Inferior parietal cortex (tissue), 1 donor: ENCODE measurements around the gene PSIP1.
"Not testable (repeated sequence)": the region's sequence is repeated elsewhere in the genome, so short reads cannot be mapped to it uniquely, and the experiment has no call there.

ENCODE experiments used
- DNase-seq: peaks from one replicate; pipeline ENCODE4 v3.0.0-alpha.2; 2016; ENCODE audit errors: extremely low spot score

PSIP1 gene

DNA sequence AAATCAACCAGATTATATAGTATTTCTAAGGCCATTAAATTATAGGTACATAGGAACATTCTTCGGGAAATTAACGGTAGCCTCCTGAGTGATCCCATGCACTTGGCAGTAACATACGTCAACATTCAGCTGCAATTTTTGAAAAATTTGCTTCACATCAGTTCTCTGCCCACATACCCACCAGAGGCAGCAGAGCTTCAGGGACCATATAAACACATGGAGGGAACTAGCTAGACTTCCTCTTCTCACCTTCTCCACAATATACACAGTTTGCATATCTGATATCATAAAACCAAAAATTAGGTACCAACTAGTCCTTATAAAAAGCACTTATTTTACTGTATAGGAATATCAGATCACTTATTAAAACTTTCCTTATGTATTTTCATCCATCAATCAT is 4.8 kb downstream of the PSIP1 start:
- no peak for DNase-seq

DNA sequence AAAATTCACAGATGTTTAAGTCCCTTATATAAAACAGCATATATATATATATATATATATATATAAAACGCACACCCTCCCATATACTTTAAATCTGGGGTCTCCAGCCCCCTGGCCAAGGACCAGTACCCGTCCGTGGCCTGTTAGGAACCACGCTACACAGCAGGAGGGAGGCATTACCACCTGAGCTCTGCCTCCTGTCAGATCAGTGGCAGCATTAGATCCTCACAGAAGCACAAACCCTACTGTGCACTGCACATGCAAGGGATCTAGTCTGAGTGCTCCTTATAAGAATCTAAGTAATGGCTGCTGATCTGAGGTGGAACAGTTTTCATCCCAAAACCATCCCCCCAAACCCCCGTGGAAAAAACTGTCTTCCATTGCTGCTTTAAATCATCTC is 9.0 kb downstream of the PSIP1 start:
- no peak for DNase-seq

DNA sequence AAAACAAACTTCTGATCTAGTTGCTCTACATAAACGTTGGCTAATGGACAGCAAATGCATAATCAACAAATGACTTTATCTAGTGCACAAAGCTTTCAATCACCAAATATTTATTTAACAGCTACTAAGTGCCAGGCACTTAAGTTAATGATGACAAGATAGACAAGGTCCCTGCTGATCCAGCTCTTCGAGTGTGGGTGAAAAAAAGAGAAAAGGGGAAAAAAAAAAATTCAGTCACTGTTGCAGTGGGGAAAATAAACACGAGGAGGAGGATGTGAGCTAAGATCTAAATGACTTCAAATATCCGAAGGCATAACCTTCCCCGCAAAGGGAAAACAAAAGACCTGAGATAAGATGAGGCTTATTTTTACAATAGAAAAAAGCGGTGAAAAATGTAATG is 9.6 kb downstream of the PSIP1 start:
- DNase-seq, result no peak

GRCh38 chr9:15499139-15499538 is 11.6 kb downstream of the PSIP1 start:
- no peak for DNase-seq

DNA sequence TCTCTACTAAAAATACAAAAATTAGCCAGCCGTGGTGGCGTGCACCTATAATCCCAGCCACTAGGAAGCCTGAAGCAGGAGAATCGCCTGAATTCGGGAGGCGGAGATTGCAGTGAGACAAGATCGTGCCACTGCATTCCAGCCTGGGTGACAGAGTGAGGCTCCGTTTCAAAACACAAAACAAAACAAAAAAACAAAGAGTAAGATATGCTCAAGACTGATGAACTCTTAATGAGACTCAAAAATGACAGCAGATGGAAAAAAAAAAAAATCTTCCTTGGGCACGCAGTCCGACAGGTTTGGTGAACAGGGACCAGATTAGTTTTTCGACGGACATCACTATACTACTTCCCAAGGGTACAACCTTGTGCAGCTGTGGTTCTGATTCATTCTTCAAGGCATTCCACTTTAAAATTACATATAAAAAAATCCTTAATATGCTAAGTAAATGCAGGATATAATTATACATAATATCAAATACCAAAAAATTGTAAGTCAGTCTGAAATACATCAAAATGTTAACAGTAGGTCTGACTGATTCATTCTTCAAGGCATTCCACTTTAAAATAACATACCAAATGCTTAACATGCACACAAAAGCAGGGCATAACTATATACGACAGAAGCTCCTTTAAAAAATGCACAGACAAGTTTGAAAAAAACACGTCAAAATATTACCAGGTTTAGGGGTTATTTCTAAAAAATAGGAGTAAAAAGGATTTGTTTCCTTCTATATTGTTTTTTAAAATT is 12.3 kb downstream of the PSIP1 start:
- DNase-seq, result no peak

DNA sequence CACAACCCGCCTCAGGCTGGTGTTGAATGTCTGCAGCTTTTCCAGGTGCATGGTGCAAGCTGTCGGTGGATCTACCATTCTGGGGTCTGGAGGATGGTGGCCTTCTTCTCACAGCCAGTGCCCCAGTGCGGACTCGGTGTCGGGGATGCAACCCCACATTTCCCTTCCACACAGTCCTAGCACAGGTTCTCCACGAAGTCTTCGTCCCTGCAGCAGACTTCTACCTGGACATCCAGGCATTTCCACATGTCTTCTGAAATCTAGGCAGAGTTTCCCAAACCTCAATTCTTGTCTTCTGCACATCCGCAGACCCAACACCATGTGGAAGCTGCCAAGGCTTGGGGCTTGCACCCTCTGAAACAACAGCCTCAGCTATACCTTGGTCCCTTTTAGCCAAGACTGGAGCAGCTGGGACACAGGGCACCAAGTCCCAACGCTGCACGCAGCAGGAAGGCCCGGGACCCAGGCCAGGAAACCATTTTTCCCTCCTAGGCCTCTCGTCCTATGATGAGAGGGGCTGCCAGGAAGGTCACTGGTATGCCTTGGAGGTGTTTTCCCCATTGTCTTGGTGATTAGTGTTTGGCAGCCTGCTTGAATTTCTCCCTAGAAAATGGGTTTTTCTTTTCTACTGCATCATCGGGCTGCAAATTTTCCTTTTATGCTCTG is 18.2 kb downstream of the PSIP1 start:
- DNase-seq, result no peak

GRCh38 chr9:15491950-15492349 is 18.8 kb downstream of the PSIP1 start:
- DNase-seq, result no peak

DNA sequence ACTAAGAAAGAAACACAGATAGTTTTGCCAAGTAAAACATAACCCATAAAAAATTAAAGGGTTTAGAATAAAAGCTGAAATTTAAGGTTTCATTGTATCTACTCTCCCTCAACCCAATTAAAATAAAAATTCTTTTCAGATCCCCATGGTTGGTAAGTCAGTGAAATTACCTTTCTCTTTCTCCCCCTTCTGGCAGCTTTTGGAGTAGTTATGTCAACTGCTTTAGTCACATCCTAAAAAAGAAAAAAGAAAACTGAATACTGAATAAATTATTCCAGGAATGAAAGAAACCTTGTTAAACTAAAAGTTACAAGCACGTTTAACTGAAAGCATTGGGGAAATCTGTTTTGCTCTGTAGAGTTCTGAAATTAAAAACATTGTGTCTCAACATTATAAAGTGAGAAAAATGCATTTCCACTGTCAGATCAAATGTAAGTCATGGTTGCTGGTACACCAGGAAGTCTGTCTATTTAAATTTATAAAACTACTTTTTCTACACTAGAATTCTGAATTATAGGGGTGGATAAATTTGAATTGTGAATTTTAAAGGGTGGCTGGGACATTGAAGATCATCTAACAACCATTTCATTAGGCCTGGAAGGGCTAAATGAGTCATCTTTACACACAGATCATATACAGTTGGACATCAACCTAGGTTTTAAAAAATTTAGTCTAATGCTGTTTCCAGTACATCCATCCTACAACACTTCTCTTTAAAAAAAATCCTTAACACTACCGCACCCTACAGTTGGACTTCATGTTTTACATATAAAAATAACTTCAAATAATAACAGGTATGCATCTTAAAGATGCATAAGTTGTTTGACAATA is 24.7 kb downstream of the PSIP1 start:
- no peak for DNase-seq

DNA sequence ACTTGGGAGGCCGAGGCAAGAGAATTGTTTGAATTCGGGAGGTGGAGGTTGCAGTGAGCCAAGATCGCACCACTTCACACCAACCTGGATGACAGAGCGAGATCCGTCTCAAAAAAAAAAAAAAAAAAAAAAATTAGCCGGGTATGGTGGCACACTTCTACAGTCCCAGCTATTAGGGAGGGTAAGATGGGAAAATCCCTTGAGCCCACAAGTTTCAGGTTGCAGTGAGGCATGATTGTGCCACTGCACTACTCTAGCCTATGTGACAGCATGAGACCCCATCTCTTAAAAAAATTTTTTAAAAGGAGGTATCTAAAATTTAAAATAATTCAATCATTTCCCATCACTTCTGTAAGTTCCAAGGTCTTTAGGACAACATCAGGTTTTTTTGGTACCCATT is 26.0 kb downstream of the PSIP1 start:
- DNase-seq, result no peak

- no peak for DNase-seq
These were observed 28.6 kb downstream of the PSIP1 start for GRCh38 chr9:15482146-15482545.

GRCh38 chr9:15480028-15480427 is 30.7 kb downstream of the PSIP1 start:
- no peak for DNase-seq

GRCh38 chr9:15475923-15476536 is 34.7 kb downstream of the PSIP1 start:
- peak; percentile 49 for DNase-seq

GRCh38 chr9:15469862-15470261 is 40.9 kb downstream of the PSIP1 start:
- no peak for DNase-seq

DNA sequence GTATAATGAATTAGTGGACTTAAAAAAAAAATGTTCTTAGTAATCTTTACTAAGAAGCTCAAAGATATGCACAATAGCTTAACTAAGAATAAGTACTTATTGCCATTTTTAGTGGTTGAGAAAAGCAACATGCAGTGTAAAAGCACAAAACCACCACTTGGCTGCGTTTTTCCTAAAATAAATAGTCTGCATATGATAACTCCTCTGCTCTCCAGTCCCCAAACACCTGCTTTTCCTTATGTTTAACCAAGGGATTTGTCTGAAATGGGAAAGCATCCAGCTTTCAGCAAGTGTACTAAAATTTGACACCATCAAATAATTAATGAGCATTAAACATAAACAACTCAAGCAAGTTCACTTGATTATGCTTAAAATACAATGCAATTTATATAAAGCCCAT is 41.4 kb downstream of the PSIP1 start:
- DNase-seq, result no peak

DNA sequence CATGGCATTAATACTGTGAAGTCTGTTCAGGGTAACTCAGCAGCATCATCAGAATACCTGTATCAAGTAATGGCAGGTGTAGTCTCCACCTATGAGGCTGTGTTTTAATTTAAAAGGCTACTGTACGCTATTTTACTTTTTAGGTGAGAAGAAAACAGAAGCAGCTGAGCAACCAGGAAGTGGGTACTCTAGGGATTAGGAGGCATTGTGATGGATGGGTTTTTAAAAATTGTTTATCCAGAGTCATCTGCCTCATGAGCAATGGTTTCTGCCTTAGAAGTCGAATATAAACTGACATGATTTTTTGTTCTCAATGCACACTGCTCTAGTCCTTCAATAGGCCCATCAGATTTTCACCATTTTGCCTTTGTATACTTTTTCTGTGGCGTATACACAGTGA is 42.6 kb downstream of the PSIP1 start:
- DNase-seq, result no peak

DNA sequence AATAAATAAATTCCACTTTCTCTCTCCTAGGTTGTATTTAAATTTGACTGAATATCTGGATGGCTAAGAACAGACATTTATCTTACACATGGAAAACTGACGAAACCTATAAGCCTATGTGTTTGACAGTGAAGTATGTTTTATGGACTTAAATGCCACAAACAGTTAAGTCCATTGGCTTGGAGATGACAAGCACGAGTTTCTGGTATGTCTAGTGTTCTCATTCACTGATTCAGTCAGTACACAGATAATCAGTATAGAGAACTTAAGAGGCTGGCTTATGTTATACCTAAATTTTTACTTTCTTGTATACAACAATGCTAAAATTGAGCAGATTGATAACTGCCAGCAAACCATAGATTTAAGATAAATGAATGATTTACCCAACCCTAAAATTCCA is 49.2 kb downstream of the PSIP1 start:
- DNase-seq, result no peak

DNA sequence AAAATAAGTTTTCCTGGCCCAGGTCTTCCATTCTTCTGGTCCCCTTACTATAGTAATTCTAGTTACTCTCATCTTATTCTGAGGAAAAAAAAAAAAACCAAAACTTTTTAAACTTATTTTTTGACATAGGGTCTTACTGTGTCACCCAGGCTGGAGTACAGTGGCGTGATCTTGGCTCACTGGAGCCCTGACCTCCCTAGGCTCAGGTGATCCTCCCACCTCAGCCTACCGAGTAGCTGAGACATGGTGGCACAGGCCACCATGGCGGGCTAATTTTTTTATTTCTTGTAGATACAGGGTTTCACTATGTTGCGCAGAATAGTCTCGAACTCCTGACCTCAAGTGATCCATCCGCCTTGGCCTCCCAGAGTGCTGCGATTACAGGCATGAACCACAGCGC is 49.7 kb downstream of the PSIP1 start:
- no peak for DNase-seq

GRCh38 chr9:15453956-15454355 is 56.8 kb downstream of the PSIP1 start:
- DNase-seq, result no peak

DNA sequence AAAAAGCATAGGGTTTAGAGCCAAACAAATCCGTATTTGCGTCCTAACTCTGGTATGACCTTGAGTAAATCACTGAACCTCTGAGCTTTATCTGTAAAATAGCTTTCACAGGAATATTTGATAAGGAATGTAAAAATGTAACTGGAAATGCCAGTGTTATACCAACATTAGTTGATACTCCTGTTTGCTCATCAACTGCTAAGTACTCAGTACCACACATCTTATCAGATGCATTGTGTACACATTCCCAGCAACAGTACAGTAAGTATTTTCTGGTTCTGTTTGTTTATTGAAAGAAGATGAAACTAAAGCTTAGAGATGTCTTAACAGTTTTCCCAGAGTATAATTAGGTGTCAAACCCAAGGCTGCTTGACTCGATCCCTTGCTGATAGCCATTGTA is 66.6 kb downstream of the PSIP1 start:
- no peak for DNase-seq

DNA sequence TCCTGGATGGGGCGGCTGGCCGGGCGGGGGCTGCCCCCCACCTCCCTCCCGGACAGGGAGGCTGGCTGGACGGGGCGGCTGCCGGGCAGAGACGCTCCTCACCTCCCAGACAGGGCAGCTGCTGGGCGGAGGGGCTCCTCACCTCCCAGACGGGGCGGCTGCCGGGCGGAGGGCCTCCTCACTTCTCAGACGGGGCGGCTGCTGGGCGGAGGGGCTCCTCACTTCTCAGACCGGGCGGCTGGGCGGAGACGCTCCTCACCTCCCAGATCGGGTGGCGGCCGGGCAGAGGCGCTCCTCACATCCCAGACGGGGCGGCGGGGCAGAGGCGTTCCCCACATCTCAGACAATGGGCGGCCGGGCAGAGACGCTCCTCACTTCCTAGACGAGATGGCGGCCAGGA is 68.5 kb downstream of the PSIP1 start:
- not testable (repeated sequence) for DNase-seq

GRCh38 chr9:15441841-15442240 is 68.9 kb downstream of the PSIP1 start:
- not testable (repeated sequence) for DNase-seq

DNA sequence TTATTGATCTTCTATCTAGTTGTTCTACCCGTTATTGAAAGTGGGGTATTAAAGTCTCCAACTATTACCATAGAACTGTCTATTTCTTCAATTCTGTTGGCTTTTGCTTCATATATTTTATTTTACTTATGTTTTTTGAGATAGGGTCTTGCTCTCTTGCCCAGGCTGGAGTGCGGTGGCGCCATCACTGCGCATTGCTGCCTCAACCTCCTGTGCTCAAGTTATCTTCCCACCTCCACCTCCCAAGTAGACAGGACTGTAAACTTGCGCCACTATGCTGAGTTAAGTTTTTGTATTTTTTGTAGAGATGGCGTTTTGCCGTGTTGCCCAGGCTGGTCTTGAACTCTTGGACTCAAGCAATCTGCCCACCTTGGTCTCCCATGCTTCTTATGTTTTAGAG is 71.9 kb downstream of the PSIP1 start:
- DNase-seq, result no peak
